GM12874 (cell line): ENCODE measurements around the gene LRRC1.

Source experiments
- TF ChIP-seq, protein P1 (sequence below): IDR thresholded peaks from 2 replicates; pipeline ENCODE4 v1.5.1; 2011; ENCODE audit warnings: low read depth, mild to moderate bottlenecking, control low read depth, low read length, moderate library complexity; ENCODE audit not compliant: insufficient read depth

The LRRC1 gene

DNA sequence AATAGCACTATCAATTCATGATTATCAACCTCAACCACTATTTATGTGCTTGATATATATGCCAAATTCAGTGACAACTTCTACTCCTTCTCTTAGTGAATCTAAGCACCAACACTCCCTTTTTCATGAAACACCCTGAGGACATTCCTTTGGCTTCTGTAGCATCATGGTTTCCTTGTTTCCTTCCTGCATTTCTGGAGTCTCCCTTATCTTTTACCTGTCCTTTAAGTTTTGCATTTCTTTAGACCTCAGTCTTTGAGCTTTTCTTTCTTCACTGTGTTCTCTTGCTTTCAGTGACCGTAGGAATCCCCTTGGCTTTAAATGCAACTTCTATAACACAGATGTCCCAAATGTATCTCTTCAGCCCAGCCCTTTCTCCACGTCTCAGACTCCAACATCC, 172.6 kb downstream of the LRRC1 start:
- TF ChIP-seq, protein P1, sequence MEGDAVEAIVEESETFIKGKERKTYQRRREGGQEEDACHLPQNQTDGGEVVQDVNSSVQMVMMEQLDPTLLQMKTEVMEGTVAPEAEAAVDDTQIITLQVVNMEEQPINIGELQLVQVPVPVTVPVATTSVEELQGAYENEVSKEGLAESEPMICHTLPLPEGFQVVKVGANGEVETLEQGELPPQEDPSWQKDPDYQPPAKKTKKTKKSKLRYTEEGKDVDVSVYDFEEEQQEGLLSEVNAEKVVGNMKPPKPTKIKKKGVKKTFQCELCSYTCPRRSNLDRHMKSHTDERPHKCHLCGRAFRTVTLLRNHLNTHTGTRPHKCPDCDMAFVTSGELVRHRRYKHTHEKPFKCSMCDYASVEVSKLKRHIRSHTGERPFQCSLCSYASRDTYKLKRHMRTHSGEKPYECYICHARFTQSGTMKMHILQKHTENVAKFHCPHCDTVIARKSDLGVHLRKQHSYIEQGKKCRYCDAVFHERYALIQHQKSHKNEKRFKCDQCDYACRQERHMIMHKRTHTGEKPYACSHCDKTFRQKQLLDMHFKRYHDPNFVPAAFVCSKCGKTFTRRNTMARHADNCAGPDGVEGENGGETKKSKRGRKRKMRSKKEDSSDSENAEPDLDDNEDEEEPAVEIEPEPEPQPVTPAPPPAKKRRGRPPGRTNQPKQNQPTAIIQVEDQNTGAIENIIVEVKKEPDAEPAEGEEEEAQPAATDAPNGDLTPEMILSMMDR, result no peak
